H1 (cell line): ENCODE data around the gene PLEKHA5. TPM values are rescaled to one million over a fixed set of nuclear protein-coding genes. Genes with fewer than 3 reads are reported as not detected.

Experiments
- CTCF ChIA-PET: fragments of 300-600 bp; sonication (Branson Sonifier 250); formaldehyde crosslinking; loops from one replicate; lab custom pipeline; 2021; ENCODE audit not compliant: partially characterized antibody; lab: Charles Lee
- POLR2A ChIA-PET: fragments of 300-600 bp; sonication (Branson Sonifier 250); formaldehyde crosslinking; loops from one replicate; lab custom pipeline; 2021; ENCODE audit warnings: inconsistent platforms; ENCODE audit not compliant: partially characterized antibody; lab: Charles Lee
- DNase-seq, 2 experiments: peaks; one replicate each; pipeline versions ENCODE4 v3.0.0 to v3.0.0-alpha.2; 2010 to 2022; ENCODE audit warnings: low spot score in 2 of 2, low read depth in 1 of 2, mixed read lengths in 1 of 2
- FAIRE-seq: peaks from 2 replicates; lab custom pipeline; 2011; peaks lifted over from hg19 to GRCh38; lab: Jason Lieb, UNC
- H2AFZ ChIP-seq: 2 replicates; pipeline ENCODE4 v1.8.1; 2012; ENCODE audit warnings: low read length, inconsistent platforms
- H2AK5ac ChIP-seq: 2 replicates; pipeline ENCODE4 v1.6.1; 2013; ENCODE audit warnings: low read depth, low read length
- H2BK120ac ChIP-seq: replicated peaks from 2 replicates; pipeline ENCODE3; 2013; ENCODE audit warnings: low read depth, low read length, inconsistent platforms
- H2BK12ac ChIP-seq: 2 replicates; pipeline ENCODE4 v1.6.1; 2013; ENCODE audit warnings: low read depth, low read length
- H2BK15ac ChIP-seq: 2 replicates; pipeline ENCODE4 v1.6.1; 2013; ENCODE audit warnings: low read length
- H2BK20ac ChIP-seq: 2 replicates; pipeline ENCODE4 v1.6.1; 2013; ENCODE audit warnings: low read length
- H2BK5ac ChIP-seq: 2 replicates; pipeline ENCODE4 v1.6.1; 2013; ENCODE audit warnings: low read depth, low read length
- H3K14ac ChIP-seq: 2 replicates; pipeline ENCODE4 v1.6.1; 2013; ENCODE audit warnings: inconsistent platforms; ENCODE audit not compliant: insufficient read length
- H3K18ac ChIP-seq: 2 replicates; pipeline ENCODE4 v1.6.1; 2013; ENCODE audit warnings: low read length; ENCODE audit errors: extremely low read depth
- H3K23ac ChIP-seq: 2 replicates; pipeline ENCODE4 v1.6.1; 2013; ENCODE audit warnings: inconsistent platforms; ENCODE audit not compliant: insufficient read length
- H3K23me2 ChIP-seq: 2 replicates; pipeline ENCODE4 v1.6.1; 2013; ENCODE audit warnings: low read depth, low read length
- H3K27ac ChIP-seq: 2 replicates; pipeline ENCODE4 v1.6.1; 2011; ENCODE audit warnings: low read depth, low read length, inconsistent platforms
- H3K27me3 ChIP-seq, 4 experiments: replicated peaks in 1 of 4; 1 replicate in 1 of 4; 2 replicates in 3 of 4; pipeline versions ENCODE4 v1.6.1 to v1.8.1; 2011 to 2013; ENCODE audit warnings: low read length in 3 of 4, mild to moderate bottlenecking in 3 of 4, inconsistent platforms in 2 of 4, mixed read lengths in 2 of 4, moderate library complexity in 1 of 4; ENCODE audit not compliant: control insufficient read depth in 3 of 4, insufficient read depth in 3 of 4; ENCODE audit errors: extremely low read depth in 1 of 4
- H3K36me3 ChIP-seq, 4 experiments: 2 replicates each; pipeline versions ENCODE4 v1.6.1 to v1.8.1; 2011 to 2013; ENCODE audit warnings: mild to moderate bottlenecking in 4 of 4, low read length in 3 of 4, moderate library complexity in 2 of 4, control low read depth in 1 of 4, inconsistent platforms in 1 of 4; ENCODE audit not compliant: insufficient read depth in 4 of 4, control insufficient read depth in 2 of 4
- H3K4ac ChIP-seq: replicated peaks from 2 replicates; pipeline ENCODE3; 2013; ENCODE audit warnings: low read length, low read depth, mixed read lengths, inconsistent platforms; ENCODE audit not compliant: insufficient read length
- H3K4me1 ChIP-seq, 4 experiments: replicated peaks in 1 of 4; 1 replicate in 1 of 4; 2 replicates in 3 of 4; pipeline versions ENCODE4 v1.6.1 to v1.8.1; 2011 to 2013; ENCODE audit warnings: low read length in 3 of 4, inconsistent platforms in 2 of 4, mixed read lengths in 1 of 4; ENCODE audit not compliant: insufficient read depth in 4 of 4, control insufficient read depth in 3 of 4
- H3K4me2 ChIP-seq, 2 experiments: 2 replicates each; pipeline versions ENCODE4 v1.6.1 to v1.8.1; 2011 to 2013; ENCODE audit warnings: low read depth in 2 of 2, low read length in 2 of 2, control low read depth in 1 of 2, inconsistent platforms in 1 of 2, mild to moderate bottlenecking in 1 of 2; ENCODE audit not compliant: insufficient read depth in 1 of 2
- H3K4me3 ChIP-seq, 4 experiments: fragments of 200-600, 300-600 bp in 1 of 4; sonication (generic), shearing (Covaris generic), sonication (Bioruptor Twin) in 1 of 4; 2 replicates each; pipeline versions ENCODE4 v1.5.1 to v1.8.1; 2011 to 2016; ENCODE audit warnings: low read length in 4 of 4, low read depth in 3 of 4, control low read depth in 2 of 4, inconsistent platforms in 2 of 4, mild to moderate bottlenecking in 2 of 4, mixed read lengths in 1 of 4, moderate library complexity in 1 of 4; ENCODE audit not compliant: insufficient read depth in 2 of 4; ENCODE audit errors: extremely low read depth in 1 of 4
- H3K56ac ChIP-seq: replicated peaks from 2 replicates; pipeline ENCODE3; 2013; ENCODE audit warnings: low read depth, mild to moderate bottlenecking, mixed read lengths, low read length, inconsistent platforms; ENCODE audit not compliant: insufficient read length
- H3K79me1 ChIP-seq: 2 replicates; pipeline ENCODE4 v1.6.1; 2013; ENCODE audit warnings: low read depth, low read length, control low read depth
- H3K79me2 ChIP-seq, 2 experiments: 2 replicates each; pipeline versions ENCODE4 v1.6.1 to v1.8.1; 2012 to 2013; ENCODE audit warnings: low read length in 2 of 2, mild to moderate bottlenecking in 2 of 2, inconsistent platforms in 1 of 2; ENCODE audit not compliant: insufficient read depth in 2 of 2, control insufficient read depth in 1 of 2
- H3K9ac ChIP-seq, 4 experiments: replicated peaks in 1 of 4; 1 replicate in 1 of 4; 2 replicates in 3 of 4; pipeline versions ENCODE4 v1.6.1 to v1.8.1; 2011 to 2013; ENCODE audit warnings: low read depth in 3 of 4, low read length in 3 of 4, control low read depth in 2 of 4, mild to moderate bottlenecking in 2 of 4, moderate library complexity in 2 of 4, inconsistent platforms in 1 of 4; ENCODE audit errors: extremely low read depth in 1 of 4
- H3K9me3 ChIP-seq, 2 experiments: 2 replicates each; pipeline versions ENCODE4 v1.6.1 to v1.8.1; 2012 to 2013; ENCODE audit warnings: mild to moderate bottlenecking in 2 of 2, moderate library complexity in 2 of 2, control low read depth in 1 of 2, inconsistent platforms in 1 of 2, low read depth in 1 of 2, low read length in 1 of 2, mixed read lengths in 1 of 2; ENCODE audit not compliant: insufficient read depth in 2 of 2
- H4K20me1 ChIP-seq, 2 experiments: replicated peaks in 1 of 2; 2 replicates each; pipeline versions ENCODE3 to v1.8.1; 2011 to 2013; ENCODE audit warnings: inconsistent platforms in 2 of 2, low read length in 2 of 2, mild to moderate bottlenecking in 1 of 2; ENCODE audit not compliant: insufficient read depth in 2 of 2, control insufficient read depth in 1 of 2
- H4K5ac ChIP-seq: 2 replicates; pipeline ENCODE4 v1.6.1; 2013; ENCODE audit warnings: low read length, low read depth, mixed read lengths, inconsistent platforms; ENCODE audit not compliant: insufficient read length
- H4K8ac ChIP-seq: 2 replicates; pipeline ENCODE4 v1.8.0; 2013; ENCODE audit warnings: mild to moderate bottlenecking, moderate library complexity, low read length, inconsistent platforms; ENCODE audit not compliant: insufficient read depth; ENCODE audit errors: extremely low read depth
- H4K91ac ChIP-seq: replicated peaks from 2 replicates; pipeline ENCODE3; 2013; ENCODE audit warnings: low read length, mixed read lengths, inconsistent platforms; ENCODE audit not compliant: insufficient read length
- CTBP2 ChIP-seq: IDR thresholded peaks from 2 replicates; pipeline ENCODE4 v1.7.0; 2011; ENCODE audit warnings: borderline replicate concordance, mild to moderate bottlenecking, moderate library complexity, mixed read lengths, low read length; ENCODE audit not compliant: insufficient read depth, insufficient read length
- HDAC2 ChIP-seq, 2 experiments: fragments of 300-600 bp in 1 of 2; sonication (generic) in 1 of 2; IDR thresholded peaks; 2 replicates each; pipeline ENCODE4 v1.6.1; 2011 to 2012; ENCODE audit warnings: low read depth in 2 of 2, low read length in 2 of 2, mild to moderate bottlenecking in 2 of 2, moderate library complexity in 2 of 2, borderline replicate concordance in 1 of 2, inconsistent platforms in 1 of 2
- POLR2AphosphoS5 ChIP-seq: IDR thresholded peaks from 2 replicates; pipeline ENCODE4 v1.6.1; 2011; ENCODE audit warnings: low read depth, low read length
- RNF2 ChIP-seq: fragments of 200-900, 300-1000 bp; sonication (generic); IDR thresholded peaks from 2 replicates; pipeline ENCODE4 v1.7.1; 2016; ENCODE audit warnings: borderline replicate concordance, low read depth, mild to moderate bottlenecking, antibody characterized with exemption, low read length; ENCODE audit not compliant: poor library complexity, severe bottlenecking; ENCODE audit errors: missing control alignments
- SRF ChIP-seq: IDR thresholded peaks from 2 replicates; pipeline ENCODE4 v1.6.1; 2011; ENCODE audit warnings: mild to moderate bottlenecking, low read depth, low read length, moderate library complexity
- TAF7 ChIP-seq: optimal IDR thresholded peaks from 2 replicates; pipeline ENCODE3; 2011; ENCODE audit warnings: low read depth, mild to moderate bottlenecking, inconsistent platforms, low read length, moderate library complexity, borderline replicate concordance
- USF2 ChIP-seq: IDR thresholded peaks from 2 replicates; pipeline ENCODE4 v1.6.1; 2011; ENCODE audit warnings: low read length, improper control_type of control experiment
- WGBS, 2 experiments: shearing (Covaris generic) in 1 of 2; methylation state at CpG; one replicate each; pipeline versions ENCODE4 v1.1.6 to v1.1.7; 2013 to 2015; ENCODE audit warnings: low lambda C conversion rate in 2 of 2, mixed read lengths in 2 of 2, inconsistent platforms in 1 of 2, low coverage in 1 of 2, missing lambda C conversion rate in 1 of 2; ENCODE audit not compliant: insufficient replicate concordance in 2 of 2, insufficient coverage in 1 of 2, insufficient read length in 1 of 2; ENCODE audit errors: extremely low coverage in 1 of 2, missing lambda C conversion rate in 1 of 2; 5-methylcytosine and 5-hydroxymethylcytosine counted together
- polyA plus RNA-seq, 7 experiments: library from polyadenylated mRNA; depleted of rRNA in 3 of 7; stranded (reverse) in 5 of 7; unstranded in 2 of 7; fragments of >200 nt in 5 of 7; fragments of 200-250 nt in 2 of 7; gene quantifications; 1 replicate in 5 of 7; 2 replicates in 1 of 7; 4 replicates in 1 of 7; pipeline versions ENCODE4 v1.2.1 to v1.2.3, GENCODE V29; 2011 to 2013; ENCODE audit warnings: missing spikeins in 2 of 7, mixed read lengths in 2 of 7
- total RNA-seq: library from RNA; stranded (reverse); fragmentation: NEBNext Ultra II Directional; extraction: Animal tissue kit (Norgen Biotek cat#: 25700); gene quantifications from 2 replicates; pipeline ENCODE4 v1.2.1, GENCODE V29; 2021

The PLEKHA5 gene
- total and polyA plus RNA-seq, 2 of the 8 experiments (the other 6 are each of a cell fraction or from before 2014, with no cell fraction given), result 17.2 to 66.1 TPM

- no peak overlapping the region for H3K27ac ChIP-seq
- no peak overlapping the region for H4K8ac ChIP-seq
- peaks cover 5 to 11% (median 9%) of the 10 kb centered on the region in 4 experiments; a peak in 6 of 7 replicates for H3K4me1 ChIP-seq
- peaks cover 1 to 8% of the 10 kb centered on the region in 2 experiments for H4K20me1 ChIP-seq
- peaks cover 0 to 3% of the 10 kb centered on the region in 2 experiments; a peak in 1 of 4 replicates for H3K9me3 ChIP-seq
- no peak overlapping the region for H2AFZ ChIP-seq
- H3K9ac ChIP-seq, result no peak overlapping the region
- no peak overlapping the region for H3K4ac ChIP-seq
- peaks cover 0 to 5% (median 2%) of the 10 kb centered on the region in 4 experiments; a peak in 2 of 8 replicates for H3K36me3 ChIP-seq
- H2BK120ac ChIP-seq, result no peak overlapping the region
- peaks cover 2% of the 10 kb centered on the region; the same call in 1 of the 2 replicates for H3K79me1 ChIP-seq
- POLR2A ChIA-PET, result interaction anchor here (0.6 to 1.6 kb wide), 5 partner anchors 13 to 28 kb away, joined by 3 to 6 read pairs (median 3); no protein-coding TSS in a partner anchor
- DNase-seq, result no peak
- no peak overlapping the region for H3K23ac ChIP-seq
- H4K91ac ChIP-seq, result no peak overlapping the region
- no peak overlapping the region for H3K14ac ChIP-seq
- no peak overlapping the region for H3K4me2 ChIP-seq
- no peak overlapping the region for H2AK5ac ChIP-seq
- no peak overlapping the region for H3K56ac ChIP-seq
- no peak overlapping the region for H2BK12ac ChIP-seq
- peaks cover 2 to 76% of the 10 kb centered on the region in 2 experiments; a peak in 3 of 4 replicates for H3K79me2 ChIP-seq
- no peak overlapping the region for H3K18ac ChIP-seq
- H2BK15ac ChIP-seq, result no peak overlapping the region
- WGBS, 2 experiments, result 91% methylated on average over 3 of the region's 3 CpGs; no CpG with 5 or more reads in 1 of the 2 experiments
- no peaks in the 10 kb centered on the region for H3K27me3 ChIP-seq
- TF ChIP-seq POLR2AphosphoS5 (no peak), USF2 (no peak), HDAC2 (IDR thresholded peaks at IDR 0.05; ENCODE audit: borderline replicate concordance in 1 of 2, low read depth in 2 of 2, low read length in 2 of 2) (no peak), RNF2 (no peak), CTBP2 (no peak), TAF7 (no peak), SRF (no peak)
- TF ChIP-seq, all 59 proteins: peak for 0
- Histone ChIP-seq H4K5ac (no peak overlapping the region), H2BK20ac (no peak overlapping the region), H3K4me3 (no peak overlapping the region), H2BK5ac (no peak overlapping the region), H3K23me2 (no peaks in the 10 kb centered on the region; the same call in 1 of the 2 replicates)
- no peak for FAIRE-seq
- CTCF ChIA-PET, result interaction anchor here (0.7 to 1.2 kb wide), 4 partner anchors 29 to 507 kb away, joined by 3 to 5 read pairs (median 3); no protein-coding TSS in a partner anchor
Measured at GRCh38 chr12:19215115-19215514, 85.6 kb downstream of the PLEKHA5 start.
